IPS-NIHi7 (cell line): ENCODE results near the gene YIPF1.
"Not testable (repeated sequence)": the region's sequence is repeated elsewhere in the genome, so short reads cannot be mapped to it uniquely, and the experiment has no call there.

Experiments used
- DNase-seq: peaks from one replicate; pipeline ENCODE4 v3.0.0; 2012; ENCODE audit warnings: mixed read lengths; ENCODE audit errors: extremely low spot score

The YIPF1 gene

DNA sequence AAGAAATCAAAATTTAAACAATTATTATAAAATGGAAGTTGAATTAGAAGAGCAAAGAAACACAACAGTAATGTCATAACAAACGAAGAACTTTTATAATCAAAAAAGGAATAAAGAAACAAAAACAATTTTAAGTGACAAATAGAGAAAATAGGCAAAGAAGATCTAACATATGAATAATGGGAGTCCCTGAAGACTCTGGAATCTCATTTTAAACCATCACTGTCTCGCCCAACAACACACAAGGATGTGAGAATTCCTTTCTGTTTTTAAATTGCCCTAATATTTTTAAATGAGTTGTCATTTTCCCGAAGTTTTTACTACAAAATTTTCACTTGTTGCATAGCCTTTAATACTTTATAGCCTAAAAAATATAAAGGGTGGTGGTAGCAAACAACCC, 47.2 kb downstream of the YIPF1 start:
- no peak for DNase-seq

DNA sequence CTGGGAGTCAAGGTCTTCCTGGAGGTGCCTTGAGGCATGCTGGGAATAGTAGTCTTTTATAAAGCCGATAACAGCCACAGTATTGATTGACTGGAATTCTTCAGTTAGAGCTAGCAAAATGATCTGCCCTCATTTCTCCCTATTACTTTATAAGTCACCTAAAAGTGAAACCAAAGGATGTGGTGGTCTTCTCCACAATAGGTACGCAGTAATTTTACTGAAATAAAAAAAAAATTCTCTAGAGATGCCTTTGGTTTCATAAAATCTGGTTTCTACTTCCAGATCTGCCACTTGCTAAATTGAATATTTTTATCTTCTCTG, 51.0 kb downstream of the YIPF1 start:
- no peak for DNase-seq

DNA sequence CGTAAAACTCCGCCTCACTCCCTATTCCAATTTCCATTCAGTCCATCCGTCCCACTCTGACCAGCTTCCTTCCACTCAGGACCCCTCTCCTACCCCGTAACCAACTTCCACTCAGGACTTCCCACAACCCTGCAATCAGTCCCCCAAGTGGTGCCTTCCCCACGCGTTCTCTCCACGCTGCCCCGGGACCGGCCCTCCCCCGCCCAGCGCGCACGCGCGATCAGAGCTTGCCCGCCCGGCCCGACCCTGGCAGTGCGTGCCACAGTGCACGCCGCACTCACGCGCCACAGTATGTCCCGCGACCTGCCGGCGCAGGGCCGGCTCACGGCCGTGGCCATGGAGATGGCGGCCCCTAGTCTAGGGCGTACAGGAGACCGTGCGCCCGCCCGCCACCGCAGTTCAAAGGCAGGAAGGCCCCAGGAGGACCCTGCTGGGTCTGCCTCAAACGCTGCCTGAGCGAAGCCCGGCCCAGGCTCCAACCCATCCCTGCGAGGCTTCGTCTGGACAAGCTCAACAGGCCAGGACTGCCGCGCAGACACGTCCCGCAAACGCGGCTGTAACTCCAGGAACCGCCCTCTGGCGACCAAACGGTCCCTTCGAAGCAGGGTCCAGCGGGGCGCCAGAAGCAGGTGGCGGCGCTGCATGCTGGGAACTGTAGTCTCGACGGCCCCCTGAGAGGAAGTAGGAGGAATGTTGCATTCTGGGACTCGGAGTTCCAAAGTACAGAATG, 51.5 kb downstream of the YIPF1 start, which contains the start of gene NDC1:
NDC1 (minus strand) TSS at position 373 of the 730 bp plus-strand sequence; CDS start at position 338, 35 bp downstream.
- peak; percentile 95 for DNase-seq

DNA sequence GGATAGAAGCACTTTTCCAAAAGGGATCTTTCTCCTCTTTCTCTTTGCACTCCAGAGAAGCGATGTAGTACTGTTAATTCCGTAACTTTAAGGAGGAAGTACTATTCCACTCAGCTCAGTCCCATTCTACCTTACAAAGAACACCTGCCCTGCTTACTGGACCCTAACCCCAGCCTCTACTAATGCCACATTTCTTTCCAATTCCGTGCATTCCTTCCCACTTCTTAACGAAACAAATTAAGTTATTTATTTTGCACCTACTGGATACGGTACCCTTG, 52.0 kb downstream of the YIPF1 start:
- no peak for DNase-seq

DNA sequence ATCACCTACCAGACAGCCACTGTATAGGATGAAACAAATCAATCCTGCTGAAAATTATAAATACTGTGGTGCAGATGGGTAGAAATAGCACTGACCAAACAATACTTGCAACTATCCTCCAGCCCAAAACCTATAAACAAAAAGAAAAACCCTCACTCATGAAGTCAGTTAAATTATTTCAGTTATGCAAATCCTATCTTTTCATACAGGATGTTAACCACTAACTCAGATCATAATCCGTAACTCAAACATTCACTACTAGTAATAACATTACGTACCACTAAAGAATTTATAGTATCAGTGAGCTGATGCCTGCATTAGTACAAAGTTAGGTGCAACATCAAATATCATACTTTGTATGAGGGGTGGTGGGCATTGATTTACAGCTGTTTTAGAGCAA, 54.1 kb downstream of the YIPF1 start:
- no peak for DNase-seq

DNA sequence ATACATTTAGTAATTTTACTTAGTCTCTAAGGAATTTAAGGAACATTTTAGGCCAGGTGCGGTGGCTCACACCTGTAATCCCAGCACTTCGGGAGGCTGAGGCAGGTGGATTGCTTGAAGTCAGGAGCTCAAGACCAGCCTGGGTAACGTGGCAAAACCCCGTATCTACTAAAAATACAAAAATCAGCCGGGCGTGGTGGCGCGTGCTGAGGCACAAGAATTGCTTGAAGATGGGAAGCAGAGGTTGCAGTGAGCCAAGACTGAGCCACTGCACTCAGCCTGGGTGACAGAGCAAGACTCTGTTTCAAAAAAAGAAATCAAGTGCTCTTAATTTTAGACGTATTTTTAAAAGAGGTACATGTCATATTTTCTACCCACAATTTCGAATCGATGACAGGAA, 54.8 kb downstream of the YIPF1 start:
- no peak for DNase-seq

DNA sequence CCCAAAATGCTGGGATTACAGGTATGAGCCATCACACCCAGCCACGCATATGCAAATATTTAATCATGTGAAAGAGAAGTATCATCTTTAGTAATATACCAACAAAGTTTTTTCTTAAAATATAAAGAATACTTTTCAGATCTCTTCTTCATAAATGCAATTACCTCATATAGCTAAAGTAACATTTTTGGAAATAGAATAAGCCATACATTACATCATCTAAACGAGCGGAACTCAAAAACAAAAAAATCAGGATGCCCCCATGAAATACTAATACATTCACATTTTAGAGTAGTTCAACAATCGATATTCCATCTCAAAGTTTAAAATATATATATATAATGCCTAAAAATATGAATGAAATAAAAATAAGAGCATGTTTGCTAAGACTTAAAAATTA, 56.2 kb downstream of the YIPF1 start:
- DNase-seq, result no peak

DNA sequence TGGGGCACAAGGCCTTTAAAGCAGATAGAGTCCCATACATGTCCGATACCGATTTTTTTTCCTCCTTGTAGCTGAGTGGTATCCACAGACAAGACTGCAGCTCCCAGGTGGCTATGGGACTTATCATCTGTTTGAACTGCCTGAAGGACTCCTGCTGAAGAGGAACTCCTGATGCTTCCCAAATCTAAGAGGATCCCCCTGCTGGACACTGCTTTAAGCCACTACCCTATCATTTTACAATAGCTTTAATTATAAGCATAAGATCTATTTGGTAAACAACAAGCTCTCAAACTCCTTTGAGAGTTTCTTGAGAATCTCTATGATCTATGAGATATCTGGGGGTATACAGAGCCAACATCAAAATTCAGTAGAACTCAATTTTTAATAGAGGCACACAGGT, 63.2 kb downstream of the YIPF1 start:
- DNase-seq, result peak; percentile 11

DNA sequence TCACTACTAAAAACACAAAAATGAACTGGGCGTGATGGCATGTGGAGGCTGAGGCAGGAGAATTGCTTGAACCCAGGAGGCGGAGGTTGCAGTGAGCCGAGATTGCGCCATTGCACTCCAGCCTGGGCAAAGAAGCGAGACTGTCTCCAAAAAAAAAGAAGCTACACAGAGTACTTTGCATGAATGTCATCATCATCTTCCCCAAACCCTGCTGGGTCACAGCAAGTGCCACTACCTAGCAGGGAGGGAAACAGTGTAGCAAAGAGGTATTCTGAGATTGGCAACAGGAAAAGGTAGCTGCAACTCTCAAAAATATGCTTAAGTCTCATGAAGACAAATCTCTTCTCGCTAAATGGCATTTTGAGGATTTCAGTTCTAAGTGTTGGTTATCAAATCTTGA, 64.3 kb downstream of the YIPF1 start:
- DNase-seq, result no peak

DNA sequence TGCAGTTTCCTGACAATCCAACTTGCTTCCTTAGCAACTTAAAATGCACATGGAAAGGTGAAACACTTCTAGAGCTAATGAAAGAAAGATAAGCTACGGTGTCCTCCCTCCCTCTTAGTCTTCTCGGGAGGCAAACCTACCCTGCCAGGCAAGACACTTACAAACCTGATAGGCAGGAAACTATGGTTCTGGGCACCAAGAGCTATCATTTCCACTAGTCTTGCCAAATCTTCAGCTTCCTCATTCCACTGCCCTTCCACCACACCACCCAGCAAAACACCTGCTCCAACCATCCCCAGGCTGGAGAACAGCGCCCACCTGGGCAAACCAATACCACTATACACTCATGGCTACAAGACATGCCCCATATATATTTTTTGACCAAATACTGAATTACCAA, 66.7 kb downstream of the YIPF1 start:
- no peak for DNase-seq

DNA sequence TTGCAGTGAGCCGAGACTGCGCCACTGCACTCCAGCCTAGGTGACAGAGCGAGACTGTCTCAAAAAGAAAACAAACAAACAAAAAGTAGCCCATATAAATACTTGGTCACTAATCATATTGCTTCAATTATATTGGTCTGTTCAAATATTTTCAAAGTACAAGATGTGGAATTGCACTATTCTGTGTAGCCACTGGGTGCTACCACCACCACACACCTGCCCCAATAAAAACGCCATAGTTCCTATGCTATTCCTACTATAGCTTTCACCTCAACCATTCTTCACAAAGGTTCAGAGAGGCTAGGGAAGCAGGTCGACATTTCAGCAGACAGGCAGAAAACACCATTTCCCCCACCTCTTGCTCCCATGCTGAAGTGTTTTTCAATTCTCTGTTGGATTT, 68.2 kb downstream of the YIPF1 start:
- DNase-seq, result no peak

DNA sequence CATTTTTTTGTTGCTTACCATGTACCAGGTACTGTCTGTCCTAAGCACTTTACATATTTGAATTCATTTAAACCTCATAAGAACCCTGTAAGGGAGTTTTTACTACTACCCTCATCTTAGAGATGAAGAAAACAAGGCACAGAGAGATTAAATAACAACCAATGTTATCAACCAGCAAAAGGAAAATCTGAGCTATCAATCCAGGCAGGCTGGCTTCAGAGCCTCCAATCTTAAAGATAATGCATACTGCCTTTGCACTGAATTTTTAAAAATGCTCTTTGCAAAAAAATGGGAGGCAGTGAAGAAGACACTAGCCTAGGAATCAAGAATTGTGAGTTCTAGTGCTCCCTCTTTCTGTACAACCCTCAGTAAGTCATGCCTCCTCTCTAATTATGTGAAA, 70.2 kb downstream of the YIPF1 start:
- no peak for DNase-seq

DNA sequence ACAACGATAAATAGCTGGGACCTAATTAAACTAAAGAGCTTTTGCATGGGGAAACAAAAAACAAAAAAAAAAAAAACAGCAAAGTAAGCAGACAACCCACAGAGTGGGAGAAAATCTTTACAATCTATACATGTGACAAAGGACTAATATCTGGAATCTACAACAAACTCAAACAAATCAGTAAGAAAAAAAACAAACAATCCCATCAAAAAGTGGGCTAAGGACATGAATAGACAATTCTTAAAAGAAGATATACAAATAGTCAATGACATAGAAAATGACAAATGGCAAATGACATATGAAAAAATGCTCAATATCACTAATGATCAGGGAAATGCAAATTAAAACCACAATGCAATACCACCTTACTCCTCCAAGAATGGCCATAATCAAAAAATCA, 73.0 kb downstream of the YIPF1 start:
- not testable (repeated sequence) for DNase-seq

DNA sequence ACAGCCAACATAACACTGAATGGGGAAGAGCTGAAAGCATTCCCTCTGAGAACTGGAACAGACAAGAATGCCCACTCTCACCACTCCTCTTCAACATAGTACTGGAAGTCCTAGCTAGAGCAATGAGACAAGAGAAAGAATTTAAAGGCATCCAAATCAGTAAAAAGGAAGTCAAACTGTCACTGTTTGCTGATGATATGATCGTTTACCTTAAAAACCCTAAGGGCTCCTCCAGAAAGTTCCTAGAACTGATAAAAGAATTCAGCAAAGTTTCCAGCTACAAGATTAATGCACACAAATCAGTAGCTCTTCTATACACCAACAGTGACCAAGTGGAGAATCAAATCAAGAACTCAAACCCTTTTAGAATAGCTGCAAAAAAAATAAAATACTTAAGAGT, 74.1 kb downstream of the YIPF1 start:
- not testable (repeated sequence) for DNase-seq

DNA sequence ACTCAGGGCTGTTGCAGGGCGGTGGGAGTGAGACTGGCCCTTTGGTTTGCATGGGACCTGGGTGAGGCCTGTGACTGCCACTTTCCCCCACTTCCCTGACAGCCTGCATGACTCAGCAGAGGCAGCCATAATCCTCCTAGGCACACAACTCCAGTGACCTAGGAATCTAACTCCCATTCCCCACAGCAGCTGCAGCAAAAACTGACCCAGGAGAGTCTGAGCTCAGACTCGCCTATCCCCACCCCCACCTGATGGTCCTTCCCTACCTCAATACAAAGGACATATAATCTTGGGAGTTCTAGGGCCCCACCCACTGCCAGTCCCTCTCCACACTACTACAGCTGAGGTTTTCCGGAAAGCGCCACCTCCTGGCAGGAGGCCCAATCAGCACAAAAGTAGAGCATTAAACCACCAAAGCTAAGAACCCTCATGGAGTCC, 78.2 kb downstream of the YIPF1 start:
- DNase-seq, result peak; percentile 22

DNA sequence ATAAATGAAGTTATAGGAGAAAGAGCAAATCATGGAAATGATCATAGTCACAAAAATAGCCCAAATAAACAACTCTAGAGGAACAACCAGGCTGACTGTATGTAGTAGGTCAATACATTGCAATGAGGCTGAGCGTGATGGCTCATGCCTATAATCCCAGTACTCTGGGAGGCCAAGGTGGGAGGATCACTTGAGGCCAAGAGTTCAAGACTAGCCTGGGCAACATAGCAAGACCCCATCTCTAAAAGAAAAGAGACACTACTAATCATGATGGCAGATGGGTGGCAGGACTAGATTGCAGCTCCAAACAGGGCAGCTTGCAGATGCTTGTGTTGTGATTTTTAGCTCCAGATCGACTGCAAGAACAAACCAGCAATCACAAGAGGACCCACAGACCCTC, 79.1 kb downstream of the YIPF1 start:
- no peak for DNase-seq

DNA sequence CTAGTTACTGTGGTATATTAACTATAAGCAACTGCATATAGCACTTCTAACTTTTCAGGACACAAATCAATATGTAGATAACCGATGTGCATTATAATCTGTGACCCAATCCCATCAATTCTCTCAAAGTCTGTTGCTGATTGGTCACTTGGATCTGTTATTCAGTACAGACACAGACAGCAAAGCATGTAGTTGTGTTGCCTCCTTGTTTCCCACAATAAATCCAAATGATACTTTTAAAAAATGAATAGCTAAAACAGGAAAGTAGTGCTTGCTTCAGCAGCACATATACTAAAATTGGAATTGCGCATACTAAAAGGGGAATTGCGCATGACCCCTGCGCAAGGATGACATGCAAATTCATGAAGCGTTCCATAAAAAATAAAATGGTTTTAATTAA, 79.6 kb downstream of the YIPF1 start:
- DNase-seq, result no peak

DNA sequence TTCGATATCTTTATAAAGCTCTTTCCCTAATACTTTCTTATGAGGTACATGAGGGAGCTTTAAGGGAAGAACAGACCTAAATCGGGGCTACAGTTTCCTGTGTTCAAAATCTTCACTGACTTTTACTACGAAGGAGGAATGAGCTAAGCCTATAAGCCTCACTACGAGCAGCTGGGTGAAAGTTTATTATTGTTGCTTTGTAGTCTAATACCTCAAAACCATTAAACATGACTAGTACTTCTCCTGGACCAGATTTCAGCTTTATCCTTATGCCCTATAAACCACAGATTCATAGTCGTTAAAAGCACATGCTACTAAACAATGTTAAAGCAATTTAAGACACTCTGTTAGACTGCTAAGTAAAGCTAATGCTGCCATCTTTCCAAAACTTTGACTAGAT, 81.7 kb downstream of the YIPF1 start:
- DNase-seq, result no peak

DNA sequence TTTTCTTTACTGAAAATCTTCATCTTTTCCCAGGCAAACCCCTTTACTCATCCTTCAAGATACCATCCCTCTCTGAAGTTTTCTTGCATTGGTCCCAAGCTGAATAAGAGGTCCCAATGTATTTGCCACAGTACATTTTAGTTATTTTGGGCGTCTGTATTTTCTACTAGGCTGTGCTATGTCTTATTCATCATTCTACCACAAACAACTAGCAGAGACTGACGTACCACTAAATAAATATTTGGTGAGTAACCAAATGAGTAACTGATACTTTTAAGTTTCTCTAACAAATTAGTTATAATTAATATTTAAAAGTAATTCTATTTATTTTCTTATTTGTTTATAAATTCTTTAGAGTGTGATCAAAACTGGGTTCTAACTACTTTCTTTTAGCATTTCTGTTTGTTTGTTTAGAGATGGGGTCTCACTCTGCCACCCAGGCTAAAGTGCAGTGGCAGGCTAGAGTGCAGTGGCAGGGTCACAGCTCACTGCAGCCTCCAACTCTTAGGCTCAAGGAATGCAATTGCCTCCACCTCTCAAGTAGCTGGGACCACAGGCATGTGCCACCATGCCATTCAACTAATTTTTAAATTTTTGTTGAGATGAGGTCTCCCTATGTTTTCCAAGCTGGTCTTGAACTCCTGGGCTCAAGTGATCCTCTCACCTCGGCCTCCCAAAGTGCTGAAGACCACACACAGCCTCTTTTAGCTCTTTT, 84.6 kb downstream of the YIPF1 start:
- no peak for DNase-seq

DNA sequence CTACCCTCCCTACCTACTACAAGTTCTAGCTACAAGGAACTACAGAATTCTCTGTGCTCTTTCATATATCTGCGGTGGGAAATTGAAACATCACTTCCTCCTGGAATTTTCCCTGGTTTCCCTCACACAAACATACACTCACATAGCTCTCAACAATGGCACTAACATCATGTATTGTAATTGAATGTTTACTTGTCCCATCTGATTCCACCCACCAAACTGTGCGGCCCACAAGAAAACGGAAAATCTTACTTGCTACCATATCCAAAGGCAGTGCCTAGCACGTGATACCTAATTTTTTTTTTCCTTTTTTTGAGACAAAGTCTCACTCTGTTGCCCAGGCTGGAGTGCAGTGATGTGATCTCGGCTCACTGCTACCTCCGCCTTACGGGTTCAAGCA, 85.4 kb downstream of the YIPF1 start:
- DNase-seq, result no peak
